A549 (cell line): ENCODE results near the gene SP6.

Experiments
- EP300 ChIP-seq, 2 experiments: fragments of >200 bp; sonication (Bioruptor Twin); formaldehyde crosslinking; IDR thresholded peaks; 2 replicates in 1 of 2; 3 replicates in 1 of 2; pipeline ENCODE4 v1.6.1; 2016 to 2017
- HDAC2 ChIP-seq: fragments of 200-600 bp; sonication (generic); IDR thresholded peaks from 2 replicates; pipeline ENCODE4 v1.6.1; 2016
- HOXA7 ChIP-seq: fragments of 250-450 bp; sonication (Bioruptor Pico); IDR thresholded peaks from 2 replicates; pipeline ENCODE4 v1.5.0; 2020; ENCODE audit warnings: mild to moderate bottlenecking, moderate library complexity
- JUN ChIP-seq, 2 experiments: fragments of >200 bp; sonication (Bioruptor Twin); formaldehyde crosslinking; IDR thresholded peaks; 2 replicates in 1 of 2; 3 replicates in 1 of 2; pipeline ENCODE4 v1.6.1; 2016 to 2017
- SMC3 ChIP-seq: fragments of >200 bp; sonication (Bioruptor Twin); formaldehyde crosslinking; IDR thresholded peaks from 3 replicates; pipeline ENCODE4 v1.6.1; 2018; ENCODE audit warnings: inconsistent platforms
- TF ChIP-seq, protein P1 (sequence below): IDR thresholded peaks from 2 replicates; pipeline ENCODE4 v1.6.1; 2012; ENCODE audit warnings: low read depth, borderline replicate concordance
- TF ChIP-seq, protein P2 (sequence below): fragments of >200 bp; sonication (Bioruptor Twin); formaldehyde crosslinking; IDR thresholded peaks from 3 replicates; pipeline ENCODE4 v1.5.1; 2016

DNA sequence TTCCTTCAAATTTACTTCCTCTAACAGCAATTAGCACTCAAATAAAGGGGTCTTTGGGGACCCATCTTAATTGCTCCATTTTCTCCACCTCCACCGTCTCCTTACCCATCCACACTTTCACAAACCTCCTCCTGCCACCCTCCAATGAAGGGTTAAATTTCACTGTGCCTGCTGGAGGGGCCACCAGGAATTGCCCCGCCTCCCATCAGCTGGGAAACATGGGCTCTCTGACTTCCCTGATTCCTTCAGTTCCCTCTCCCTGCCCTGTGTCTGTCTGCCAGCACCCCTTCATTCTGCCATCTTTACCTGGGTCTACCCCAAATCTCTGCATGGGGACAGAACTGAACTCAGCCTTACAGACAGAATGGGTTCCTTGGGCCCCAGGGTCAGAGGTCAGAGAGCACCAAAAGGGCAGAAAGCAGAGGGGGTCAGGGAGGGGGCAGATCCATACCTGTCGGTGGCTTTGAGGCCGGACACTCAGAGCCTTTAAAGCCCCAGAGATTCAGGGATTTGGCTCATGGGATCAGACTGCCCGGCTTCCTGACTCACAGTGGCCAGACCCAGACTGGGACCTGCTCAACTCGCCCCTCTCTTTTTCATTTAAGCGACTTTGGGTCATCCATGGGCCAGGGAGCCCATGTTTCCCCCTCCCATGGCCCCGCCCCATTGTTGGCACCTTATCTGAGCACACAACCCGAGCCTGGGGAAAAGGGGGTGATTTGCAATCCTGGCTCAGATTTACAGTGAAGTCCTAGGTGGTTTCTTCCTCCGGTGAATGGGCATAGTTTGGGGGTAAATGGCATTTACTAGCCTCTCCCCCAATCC, 27.5 kb upstream of the SP6 start:
- TF ChIP-seq JUN (IDR thresholded peaks at IDR 0.05) = no peak
- TF ChIP-seq, protein P1, sequence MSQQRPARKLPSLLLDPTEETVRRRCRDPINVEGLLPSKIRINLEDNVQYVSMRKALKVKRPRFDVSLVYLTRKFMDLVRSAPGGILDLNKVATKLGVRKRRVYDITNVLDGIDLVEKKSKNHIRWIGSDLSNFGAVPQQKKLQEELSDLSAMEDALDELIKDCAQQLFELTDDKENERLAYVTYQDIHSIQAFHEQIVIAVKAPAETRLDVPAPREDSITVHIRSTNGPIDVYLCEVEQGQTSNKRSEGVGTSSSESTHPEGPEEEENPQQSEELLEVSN = no peak
- TF ChIP-seq SMC3 = no peak
- TF ChIP-seq HOXA7 (CRISPR knock-in tag) = no peak
- TF ChIP-seq, protein P2, sequence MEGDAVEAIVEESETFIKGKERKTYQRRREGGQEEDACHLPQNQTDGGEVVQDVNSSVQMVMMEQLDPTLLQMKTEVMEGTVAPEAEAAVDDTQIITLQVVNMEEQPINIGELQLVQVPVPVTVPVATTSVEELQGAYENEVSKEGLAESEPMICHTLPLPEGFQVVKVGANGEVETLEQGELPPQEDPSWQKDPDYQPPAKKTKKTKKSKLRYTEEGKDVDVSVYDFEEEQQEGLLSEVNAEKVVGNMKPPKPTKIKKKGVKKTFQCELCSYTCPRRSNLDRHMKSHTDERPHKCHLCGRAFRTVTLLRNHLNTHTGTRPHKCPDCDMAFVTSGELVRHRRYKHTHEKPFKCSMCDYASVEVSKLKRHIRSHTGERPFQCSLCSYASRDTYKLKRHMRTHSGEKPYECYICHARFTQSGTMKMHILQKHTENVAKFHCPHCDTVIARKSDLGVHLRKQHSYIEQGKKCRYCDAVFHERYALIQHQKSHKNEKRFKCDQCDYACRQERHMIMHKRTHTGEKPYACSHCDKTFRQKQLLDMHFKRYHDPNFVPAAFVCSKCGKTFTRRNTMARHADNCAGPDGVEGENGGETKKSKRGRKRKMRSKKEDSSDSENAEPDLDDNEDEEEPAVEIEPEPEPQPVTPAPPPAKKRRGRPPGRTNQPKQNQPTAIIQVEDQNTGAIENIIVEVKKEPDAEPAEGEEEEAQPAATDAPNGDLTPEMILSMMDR = no peak
- no peak for TF ChIP-seq EP300 (IDR thresholded peaks at IDR 0.05)
- TF ChIP-seq HDAC2 = no peak
